Loucy (cell line): ENCODE data around the gene APLP2.

Source experiments
- CTCF ChIP-seq: fragments of 200-600 bp; sonication (generic); conservative IDR thresholded peaks from 2 replicates; pipeline ENCODE4 v1.5.1; 2014; ENCODE audit warnings: mild to moderate bottlenecking, antibody characterized with exemption, low read length
- EZH2phosphoT487 ChIP-seq: fragments of 200-600 bp; IDR thresholded peaks from 2 replicates; pipeline ENCODE4 v1.6.1; 2018; ENCODE audit warnings: antibody characterized with exemption, mild to moderate bottlenecking, moderate library complexity, borderline replicate concordance

GRCh38 chr11:130066338-130066737, 3.4 kb upstream of the APLP2 start:
- TF ChIP-seq CTCF, result no peak
- TF ChIP-seq EZH2phosphoT487, result no peak
